ENCODE results near the gene PVALEF.

The PVALEF gene

GRCh38 chr17:81169870-81170309, 4.6 kb downstream of the PVALEF start:
- H3K27ac ChIP-seq (replicated peaks), result no peak overlapping the region
- TF ChIP-seq, protein P1, sequence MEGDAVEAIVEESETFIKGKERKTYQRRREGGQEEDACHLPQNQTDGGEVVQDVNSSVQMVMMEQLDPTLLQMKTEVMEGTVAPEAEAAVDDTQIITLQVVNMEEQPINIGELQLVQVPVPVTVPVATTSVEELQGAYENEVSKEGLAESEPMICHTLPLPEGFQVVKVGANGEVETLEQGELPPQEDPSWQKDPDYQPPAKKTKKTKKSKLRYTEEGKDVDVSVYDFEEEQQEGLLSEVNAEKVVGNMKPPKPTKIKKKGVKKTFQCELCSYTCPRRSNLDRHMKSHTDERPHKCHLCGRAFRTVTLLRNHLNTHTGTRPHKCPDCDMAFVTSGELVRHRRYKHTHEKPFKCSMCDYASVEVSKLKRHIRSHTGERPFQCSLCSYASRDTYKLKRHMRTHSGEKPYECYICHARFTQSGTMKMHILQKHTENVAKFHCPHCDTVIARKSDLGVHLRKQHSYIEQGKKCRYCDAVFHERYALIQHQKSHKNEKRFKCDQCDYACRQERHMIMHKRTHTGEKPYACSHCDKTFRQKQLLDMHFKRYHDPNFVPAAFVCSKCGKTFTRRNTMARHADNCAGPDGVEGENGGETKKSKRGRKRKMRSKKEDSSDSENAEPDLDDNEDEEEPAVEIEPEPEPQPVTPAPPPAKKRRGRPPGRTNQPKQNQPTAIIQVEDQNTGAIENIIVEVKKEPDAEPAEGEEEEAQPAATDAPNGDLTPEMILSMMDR (IDR thresholded peaks at IDR 0.05; ENCODE audit: insufficient read depth, low read length), result no peak
- TF ChIP-seq, protein P2, sequence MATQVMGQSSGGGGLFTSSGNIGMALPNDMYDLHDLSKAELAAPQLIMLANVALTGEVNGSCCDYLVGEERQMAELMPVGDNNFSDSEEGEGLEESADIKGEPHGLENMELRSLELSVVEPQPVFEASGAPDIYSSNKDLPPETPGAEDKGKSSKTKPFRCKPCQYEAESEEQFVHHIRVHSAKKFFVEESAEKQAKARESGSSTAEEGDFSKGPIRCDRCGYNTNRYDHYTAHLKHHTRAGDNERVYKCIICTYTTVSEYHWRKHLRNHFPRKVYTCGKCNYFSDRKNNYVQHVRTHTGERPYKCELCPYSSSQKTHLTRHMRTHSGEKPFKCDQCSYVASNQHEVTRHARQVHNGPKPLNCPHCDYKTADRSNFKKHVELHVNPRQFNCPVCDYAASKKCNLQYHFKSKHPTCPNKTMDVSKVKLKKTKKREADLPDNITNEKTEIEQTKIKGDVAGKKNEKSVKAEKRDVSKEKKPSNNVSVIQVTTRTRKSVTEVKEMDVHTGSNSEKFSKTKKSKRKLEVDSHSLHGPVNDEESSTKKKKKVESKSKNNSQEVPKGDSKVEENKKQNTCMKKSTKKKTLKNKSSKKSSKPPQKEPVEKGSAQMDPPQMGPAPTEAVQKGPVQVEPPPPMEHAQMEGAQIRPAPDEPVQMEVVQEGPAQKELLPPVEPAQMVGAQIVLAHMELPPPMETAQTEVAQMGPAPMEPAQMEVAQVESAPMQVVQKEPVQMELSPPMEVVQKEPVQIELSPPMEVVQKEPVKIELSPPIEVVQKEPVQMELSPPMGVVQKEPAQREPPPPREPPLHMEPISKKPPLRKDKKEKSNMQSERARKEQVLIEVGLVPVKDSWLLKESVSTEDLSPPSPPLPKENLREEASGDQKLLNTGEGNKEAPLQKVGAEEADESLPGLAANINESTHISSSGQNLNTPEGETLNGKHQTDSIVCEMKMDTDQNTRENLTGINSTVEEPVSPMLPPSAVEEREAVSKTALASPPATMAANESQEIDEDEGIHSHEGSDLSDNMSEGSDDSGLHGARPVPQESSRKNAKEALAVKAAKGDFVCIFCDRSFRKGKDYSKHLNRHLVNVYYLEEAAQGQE (IDR thresholded peaks at IDR 0.05; ENCODE audit: insufficient replicate concordance, low read depth), result no peak
- TF ChIP-seq POLR2AphosphoS5 (IDR thresholded peaks at IDR 0.05; ENCODE audit: low read depth) (no peak), GABPA (IDR thresholded peaks at IDR 0.05; ENCODE audit: low read depth) (no peak), SPI1 (IDR thresholded peaks at IDR 0.05; ENCODE audit: borderline replicate concordance, low read depth) (no peak)
- no peak for DNase-seq (ENCODE audit: low read depth in 1 of 2, low spot score in 1 of 2)
- no peak overlapping the region for H3K4me3 ChIP-seq (replicated peaks; ENCODE audit: insufficient read depth, low read length)
- peaks cover 27% of the 10 kb centered on the region for H3K27me3 ChIP-seq (ENCODE audit: insufficient read depth, poor library complexity, severe bottlenecking)

- no peak for DNase-seq (ENCODE audit: low read depth in 1 of 2, low spot score in 1 of 2)
- H3K27ac ChIP-seq (replicated peaks), result no peak overlapping the region
- peaks cover 18% of the 10 kb centered on the region for H3K27me3 ChIP-seq (ENCODE audit: insufficient read depth, poor library complexity, severe bottlenecking)
- H3K4me3 ChIP-seq (replicated peaks; ENCODE audit: insufficient read depth, low read length), result no peak overlapping the region
- TF ChIP-seq, protein P2 (IDR thresholded peaks at IDR 0.05; ENCODE audit: insufficient replicate concordance, low read depth), result no peak
- no peak for TF ChIP-seq POLR2AphosphoS5 (IDR thresholded peaks at IDR 0.05; ENCODE audit: low read depth)
These were observed 5.6 kb downstream of the PVALEF start for GRCh38 chr17:81170727-81171494.

GRCh38 chr17:81171941-81172340, 6.6 kb downstream of the PVALEF start:
- Histone ChIP-seq H3K27ac (replicated peaks) (no peak overlapping the region), H3K27me3 (ENCODE audit: insufficient read depth, poor library complexity, severe bottlenecking) (peaks cover 13% of the 10 kb centered on the region), H3K4me3 (replicated peaks; ENCODE audit: insufficient read depth, low read length) (no peak overlapping the region)
- DNase-seq (ENCODE audit: low read depth in 1 of 2, low spot score in 1 of 2), result no peak
- TF ChIP-seq, protein P2 (IDR thresholded peaks at IDR 0.05; ENCODE audit: insufficient replicate concordance, low read depth), result no peak
- no peak for TF ChIP-seq GABPA (IDR thresholded peaks at IDR 0.05; ENCODE audit: low read depth)
- TF ChIP-seq POLR2AphosphoS5 (IDR thresholded peaks at IDR 0.05; ENCODE audit: low read depth), result no peak
- no peak for TF ChIP-seq SPI1 (IDR thresholded peaks at IDR 0.05; ENCODE audit: borderline replicate concordance, low read depth)
- TF ChIP-seq, protein P1 (IDR thresholded peaks at IDR 0.05; ENCODE audit: insufficient read depth, low read length), result no peak
